Fibroblast of skin of scalp (primary cell): ENCODE results near the gene CABP2.

Source experiments
- DNase-seq: peaks from one replicate; pipeline ENCODE4 v3.0.0-alpha.2; 2013

The CABP2 gene

DNA sequence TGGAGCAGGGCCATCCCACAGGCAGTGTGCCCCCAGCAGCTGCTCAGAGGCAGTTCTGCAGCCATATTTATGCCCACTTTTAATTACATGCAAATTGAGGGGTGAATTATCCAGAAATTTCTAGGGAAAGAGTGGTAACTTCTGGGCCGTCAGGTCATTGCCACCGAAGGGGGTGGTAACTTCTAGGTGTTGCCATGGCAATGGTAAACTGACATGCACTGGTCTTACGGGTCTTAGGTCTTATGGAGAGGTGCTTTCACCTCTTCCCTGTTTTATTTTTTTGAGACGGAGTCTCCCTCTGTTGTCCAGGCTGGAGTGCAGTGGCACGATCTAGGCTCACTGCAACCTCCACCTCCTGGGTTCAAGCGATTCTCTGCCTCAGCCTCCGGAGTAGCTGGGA is 50.4 kb downstream of the CABP2 start:
- no peak for DNase-seq

DNA sequence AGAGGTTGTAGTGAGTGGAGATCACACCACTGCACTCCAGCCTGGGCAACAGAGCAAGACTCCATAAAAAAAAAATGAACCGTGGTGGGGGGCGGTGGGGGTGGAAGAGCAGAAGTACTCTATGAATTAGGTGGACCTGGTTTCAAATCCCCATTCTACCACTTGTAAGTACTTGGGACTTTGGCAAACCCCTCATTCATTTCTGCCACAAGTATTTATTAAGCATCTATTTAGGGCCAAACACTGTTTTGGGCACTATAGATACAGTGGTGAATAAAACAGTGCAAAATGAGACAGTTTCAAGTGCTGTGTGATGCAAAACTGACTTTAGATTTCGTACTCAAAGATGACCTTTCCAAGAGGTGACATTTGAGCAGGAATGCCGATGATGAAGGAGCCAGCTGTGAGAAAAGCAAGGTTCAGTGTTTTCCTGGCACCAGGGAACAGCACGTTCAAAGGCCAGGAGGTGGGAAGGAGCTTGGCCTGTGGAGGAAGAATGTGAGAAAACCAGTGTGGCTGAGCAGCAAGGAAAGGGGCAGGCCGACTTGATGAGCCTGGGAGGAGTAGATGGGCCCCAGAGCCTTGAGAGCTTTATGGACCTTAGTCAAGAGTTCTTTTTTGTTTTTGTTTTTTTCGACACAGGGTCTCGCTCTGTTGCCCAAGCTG is 52.8 kb downstream of the CABP2 start:
- DNase-seq: no peak

DNA sequence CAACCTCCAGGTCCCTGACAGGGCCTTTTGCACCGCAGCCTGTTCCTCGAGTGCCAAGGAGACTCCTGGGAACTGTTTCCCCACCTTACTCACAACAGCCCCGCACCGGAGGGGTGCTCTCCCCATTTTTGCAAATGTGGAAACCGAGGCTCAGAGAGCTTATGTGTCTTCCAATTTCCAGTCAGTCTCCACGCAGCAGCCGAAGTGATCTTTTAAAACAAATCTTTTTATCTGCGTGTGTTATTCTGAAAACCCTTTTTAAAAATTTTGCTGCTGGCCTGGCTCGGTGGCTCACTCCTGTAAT is 53.8 kb downstream of the CABP2 start:
- DNase-seq: no peak
